Measurements from ENCODE around the gene SNX32. TPM values are rescaled to one million over a fixed set of nuclear protein-coding genes. Genes with fewer than 3 reads are reported as not detected.

The SNX32 gene
- total and polyA plus RNA-seq, 9 of the 15 experiments (the other 6 are each of a cell fraction or from before 2014, with no cell fraction given), result 0.03 TPM; not detected in 7

GRCh38 chr11:65856689-65857499 is 23.1 kb downstream of the SNX32 start (continued):
- TF ChIP-seq ZNF134 (CRISPR knock-in tag; conservative IDR thresholded peaks at IDR 0.05) (no peak), TAF7 (tag; IDR thresholded peaks at IDR 0.05) (no peak), C11orf30 (IDR thresholded peaks at IDR 0.05; ENCODE audit: low read depth) (peak; percentile 50; the same call in 1 of the 2 replicates), ARID2 (IDR thresholded peaks at IDR 0.05) (no peak), SAFB (IDR thresholded peaks at IDR 0.05; ENCODE audit: borderline replicate concordance, low read depth, low read length) (no peak), TFE3 (CRISPR knock-in tag; IDR thresholded peaks at IDR 0.05) (peak; percentile 93), CC2D1A (IDR thresholded peaks at IDR 0.05) (no peak; the same call in 1 of the 2 replicates), DMBX1 (CRISPR knock-in tag; IDR thresholded peaks at IDR 0.05; ENCODE audit: borderline replicate concordance) (no peak), IRF9 (tag; IDR thresholded peaks at IDR 0.05) (no peak), RBM25 (IDR thresholded peaks at IDR 0.05; ENCODE audit: low read depth, low read length, severe bottlenecking) (no peak), DLX4 (CRISPR knock-in tag; IDR thresholded peaks at IDR 0.05) (no peak), ZZZ3 (IDR thresholded peaks at IDR 0.05) (no peak), HBP1 (CRISPR knock-in tag; IDR thresholded peaks at IDR 0.05) (no peak; the same call in 1 of the 2 replicates), SNRNP70 (optimal IDR thresholded peaks at IDR 0.05; ENCODE audit: low read depth, low read length) (no peak), ZNF518B (CRISPR knock-in tag; IDR thresholded peaks at IDR 0.05) (no peak), ZHX1 (conservative IDR thresholded peaks at IDR 0.05; ENCODE audit: low read length) (no peak), NELFE (IDR thresholded peaks at IDR 0.05; ENCODE audit: insufficient read depth, insufficient read length) (no peak)
